ENCODE measurements around the gene FOXQ1. TPM values are rescaled to one million over a fixed set of nuclear protein-coding genes. Genes with fewer than 3 reads are reported as not detected.
A peak's percentile ranks its signal among the peaks of the same experiment; 100 is the strongest.

The FOXQ1 gene, protein sequence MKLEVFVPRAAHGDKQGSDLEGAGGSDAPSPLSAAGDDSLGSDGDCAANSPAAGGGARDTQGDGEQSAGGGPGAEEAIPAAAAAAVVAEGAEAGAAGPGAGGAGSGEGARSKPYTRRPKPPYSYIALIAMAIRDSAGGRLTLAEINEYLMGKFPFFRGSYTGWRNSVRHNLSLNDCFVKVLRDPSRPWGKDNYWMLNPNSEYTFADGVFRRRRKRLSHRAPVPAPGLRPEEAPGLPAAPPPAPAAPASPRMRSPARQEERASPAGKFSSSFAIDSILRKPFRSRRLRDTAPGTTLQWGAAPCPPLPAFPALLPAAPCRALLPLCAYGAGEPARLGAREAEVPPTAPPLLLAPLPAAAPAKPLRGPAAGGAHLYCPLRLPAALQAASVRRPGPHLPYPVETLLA
- 1 to 10 TPM in 1 of 3 donors, under 1 TPM in 1, not detected in 1; 0.16 to 1.5 TPM for total RNA-seq

DNA sequence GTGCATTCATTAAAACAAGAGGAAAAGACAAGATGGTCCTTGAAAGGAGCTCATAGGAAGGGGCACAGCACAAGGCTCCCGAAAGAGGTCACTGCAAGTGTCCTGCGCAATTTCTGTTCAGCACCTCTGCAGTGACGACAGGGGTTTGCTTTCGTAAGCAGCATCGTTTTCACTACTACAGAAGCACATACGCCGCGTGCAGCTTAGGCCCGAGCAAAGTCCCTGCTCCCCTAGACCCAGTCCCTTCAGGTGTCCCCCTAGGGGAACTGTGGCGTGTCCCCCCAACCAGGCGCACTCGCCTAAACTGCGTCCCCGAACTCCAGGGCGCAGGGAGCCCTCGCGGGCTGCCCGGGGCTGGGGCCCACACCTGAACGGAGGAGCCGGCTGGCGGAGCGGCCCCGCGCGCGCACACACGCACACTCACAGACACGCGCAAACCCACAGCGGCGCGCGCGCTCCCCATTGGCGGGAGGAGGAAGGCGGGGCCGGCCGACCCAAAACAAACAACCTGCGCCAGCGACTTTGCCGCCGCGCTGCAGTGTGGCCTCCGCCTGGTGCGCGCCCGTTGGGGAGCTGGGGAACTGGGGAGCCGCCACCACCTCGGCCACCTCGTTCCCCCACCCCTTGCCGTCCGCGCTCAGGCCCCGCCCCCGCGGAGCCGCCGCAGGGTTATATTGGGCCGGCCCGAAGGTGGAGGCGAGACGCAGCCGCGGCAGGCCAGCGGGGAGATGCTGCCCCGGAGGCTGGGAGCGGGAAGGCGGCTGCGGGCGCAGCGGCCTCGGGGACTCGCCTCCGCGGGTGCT lies at the start of gene FOXQ1:
FOXQ1 (plus strand) TSS at position 699 of the 803 bp plus-strand sequence. CDS start 607 bp downstream, outside the sequence.
- Histone ChIP-seq H3K36me3 (no peaks in the 10 kb centered on the region), H3K27ac (peak within 1 kb of the TSS; percentile 52 to 83), H3K27me3 (peaks cover 0 to 60% of the 10 kb centered on the region in 2 donors), H3K9me3 (no peaks in the 10 kb centered on the region), H3K4me1 (peaks cover 0 to 6% of the 10 kb centered on the region in 2 donors), H3K4me3 (peak within 1 kb of the TSS; percentile 38 to 61 (median 52))
- DNase-seq (ENCODE audit: low spot score in 2 of 2): peak in 1 of 2 donors; percentile 59
- intact Hi-C loops (cut with DNase I; ENCODE audit: low total_unique reads): no loop called here
- TF ChIP-seq CTCF (IDR thresholded peaks at IDR 0.05) (no peak), POLR2AphosphoS5 (IDR thresholded peaks at IDR 0.05) (peak in 1 of 3 donors; percentile 53), POLR2A (IDR thresholded peaks at IDR 0.05) (peak; percentile 47)

- H3K4me1 ChIP-seq: no peaks in the 10 kb centered on the region
- H3K9me3 ChIP-seq: no peaks in the 10 kb centered on the region
- H3K36me3 ChIP-seq: no peaks in the 10 kb centered on the region
- DNase-seq (ENCODE audit: low spot score in 2 of 2): no peak
- no peaks in the 10 kb centered on the region for H3K27me3 ChIP-seq
- no peak overlapping the region for H3K4me3 ChIP-seq
- no peak for TF ChIP-seq POLR2AphosphoS5 (IDR thresholded peaks at IDR 0.05)
- TF ChIP-seq POLR2A (IDR thresholded peaks at IDR 0.05): no peak
- TF ChIP-seq CTCF (IDR thresholded peaks at IDR 0.05): no peak
- no peak overlapping the region for H3K27ac ChIP-seq
- intact Hi-C loops (cut with DNase I; ENCODE audit: low total_unique reads): no loop called here
Measured at GRCh38 chr6:1262704-1263038, 49.2 kb upstream of the FOXQ1 start.

DNA sequence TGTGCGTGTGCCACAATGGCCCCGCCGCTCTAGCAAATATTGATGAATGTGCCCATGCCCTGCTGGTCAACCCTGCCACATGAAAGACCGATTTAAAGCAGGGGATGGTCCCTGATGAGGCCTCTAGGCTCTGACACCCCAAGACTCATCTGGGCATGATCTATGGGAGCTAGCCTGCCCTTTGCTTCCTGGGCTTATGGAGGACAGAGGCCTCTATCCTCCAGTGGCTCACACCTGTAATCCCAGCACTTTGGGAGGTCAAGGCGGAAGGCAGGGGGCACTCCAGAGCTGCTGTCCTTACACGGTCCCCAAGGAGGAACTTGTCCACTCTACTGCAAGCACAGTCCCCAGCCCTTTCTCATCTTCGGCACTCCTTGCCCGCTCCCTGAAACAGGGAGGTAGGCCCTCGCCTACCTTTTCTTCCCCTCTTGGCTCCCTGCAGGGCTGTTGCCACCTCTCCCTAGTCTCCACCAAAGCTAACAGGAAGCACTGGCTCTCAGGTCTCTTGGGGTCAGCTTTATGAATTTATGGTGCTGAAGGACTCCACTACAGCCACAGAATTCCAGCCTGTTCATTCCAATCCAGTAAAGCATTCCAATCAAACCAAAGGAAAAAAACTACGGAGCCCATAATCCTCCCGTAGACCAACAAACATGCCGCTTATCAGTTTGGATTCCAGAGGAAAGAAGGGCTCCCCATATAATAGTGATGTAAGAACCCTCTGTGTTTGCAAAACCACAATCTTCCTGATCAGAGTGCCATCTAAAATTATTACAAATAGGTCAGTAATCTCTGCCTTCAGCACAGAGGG lies 48.7 kb upstream of the FOXQ1 start:
- no peaks in the 10 kb centered on the region for H3K36me3 ChIP-seq
- no peak overlapping the region for H3K27ac ChIP-seq
- no peak overlapping the region for H3K4me3 ChIP-seq
- intact Hi-C loops (cut with DNase I; ENCODE audit: low total_unique reads): no loop called here
- H3K27me3 ChIP-seq: no peaks in the 10 kb centered on the region
- H3K9me3 ChIP-seq: no peaks in the 10 kb centered on the region
- TF ChIP-seq POLR2AphosphoS5 (IDR thresholded peaks at IDR 0.05) (no peak), CTCF (IDR thresholded peaks at IDR 0.05) (no peak)
- no peaks in the 10 kb centered on the region for H3K4me1 ChIP-seq
- DNase-seq (ENCODE audit: low spot score in 2 of 2): no peak

- no peak for DNase-seq (ENCODE audit: low spot score in 2 of 2)
- H3K27ac ChIP-seq: no peak overlapping the region
- intact Hi-C loops (cut with DNase I; ENCODE audit: low total_unique reads): no loop called here
- no peaks in the 10 kb centered on the region for H3K4me1 ChIP-seq
- H3K9me3 ChIP-seq: no peaks in the 10 kb centered on the region
- H3K36me3 ChIP-seq: no peaks in the 10 kb centered on the region
- no peak overlapping the region for H3K4me3 ChIP-seq
- TF ChIP-seq CTCF (IDR thresholded peaks at IDR 0.05): no peak
- no peak for TF ChIP-seq POLR2AphosphoS5 (IDR thresholded peaks at IDR 0.05)
- no peak for TF ChIP-seq POLR2A (IDR thresholded peaks at IDR 0.05)
- H3K27me3 ChIP-seq: no peaks in the 10 kb centered on the region
Measured at GRCh38 chr6:1263850-1264377, 48.0 kb upstream of the FOXQ1 start.
